NT2/D1 (cell line): ENCODE measurements around the gene KRTAP4-3.

Experiments used
- SUZ12 ChIP-seq: IDR thresholded peaks from 2 replicates; pipeline ENCODE4 v1.6.1; 2011; ENCODE audit not compliant: insufficient read length, insufficient read depth; ENCODE audit errors: extremely low read depth
- ZNF274 ChIP-seq: IDR thresholded peaks from 2 replicates; pipeline ENCODE4 v1.6.1; 2011; ENCODE audit warnings: mild to moderate bottlenecking, low read depth, low read length

- TF ChIP-seq ZNF274 (no peak), SUZ12 (no peak)
These were observed 36.0 kb downstream of the KRTAP4-3 start for GRCh38 chr17:41131979-41132378.
